Fibroblast of lung (primary cell): ENCODE measurements around the gene CCDC194. TPM values are rescaled to one million over a fixed set of nuclear protein-coding genes. Genes with fewer than 3 reads are reported as not detected.

ENCODE experiments used
- DNase-seq, 2 donors: peaks; one replicate each; pipeline versions ENCODE4 v3.0.0 to v3.0.0-alpha.2; 2010; ENCODE audit warnings: low read depth in 2 of 2
- H2AFZ ChIP-seq: 2 replicates; pipeline ENCODE4 v1.5.1; 2012; ENCODE audit warnings: low read length, control low read depth, inconsistent platforms
- H3K27ac ChIP-seq: 2 replicates; pipeline ENCODE4 v1.5.1; 2011; ENCODE audit warnings: low read length, control low read depth; ENCODE audit not compliant: insufficient read depth
- H3K27me3 ChIP-seq: 2 replicates; pipeline ENCODE4 v1.5.1; 2011; ENCODE audit warnings: mild to moderate bottlenecking, low read length; ENCODE audit not compliant: control insufficient read depth, insufficient read depth
- H3K36me3 ChIP-seq: 2 replicates; pipeline ENCODE4 v1.5.1; 2011; ENCODE audit warnings: low read length; ENCODE audit not compliant: control insufficient read depth, insufficient read depth
- H3K4me1 ChIP-seq: 2 replicates; pipeline ENCODE4 v1.5.1; 2011; ENCODE audit warnings: low read length; ENCODE audit not compliant: control insufficient read depth, insufficient read depth; ENCODE audit errors: extremely low read depth
- H3K4me2 ChIP-seq: 2 replicates; pipeline ENCODE4 v1.5.1; 2011; ENCODE audit warnings: low read length, control low read depth; ENCODE audit not compliant: insufficient read depth; ENCODE audit errors: extremely low read depth
- H3K4me3 ChIP-seq, 4 experiments: fragments of 200-600 bp in 1 of 4; sonication (generic) in 1 of 4; replicated peaks in 1 of 4; 2 replicates each; pipeline ENCODE4 v1.5.1; 2011 to 2016; ENCODE audit warnings: low read length in 4 of 4, low read depth in 3 of 4, mild to moderate bottlenecking in 3 of 4, control low read depth in 2 of 4, inconsistent platforms in 1 of 4, mixed read lengths in 1 of 4; ENCODE audit not compliant: insufficient read depth in 1 of 4; ENCODE audit errors: control extremely low read depth in 1 of 4
- H3K79me2 ChIP-seq: 2 replicates; pipeline ENCODE4 v1.5.1; 2012; ENCODE audit warnings: mild to moderate bottlenecking, low read length, inconsistent platforms; ENCODE audit not compliant: control insufficient read depth, insufficient read depth
- H3K9ac ChIP-seq: 2 replicates; pipeline ENCODE4 v1.5.1; 2011; ENCODE audit warnings: mild to moderate bottlenecking, low read length, control low read depth; ENCODE audit not compliant: insufficient read depth
- H3K9me3 ChIP-seq: 2 replicates; pipeline ENCODE4 v1.5.1; 2012; ENCODE audit warnings: low read depth, low read length; ENCODE audit not compliant: control insufficient read depth, insufficient read depth
- H4K20me1 ChIP-seq: 2 replicates; pipeline ENCODE4 v1.5.1; 2011; ENCODE audit warnings: low read length; ENCODE audit not compliant: control insufficient read depth, insufficient read depth; ENCODE audit errors: extremely low read depth
- CTCF ChIP-seq, 2 donors: IDR thresholded peaks in 1 of 2; conservative IDR thresholded peaks in 1 of 2; 1 replicate in 1 of 2; 2 replicates in 1 of 2; pipeline ENCODE4 v1.5.1; 2011 to 2012; ENCODE audit warnings: low read length in 2 of 2, control low read depth in 1 of 2, inconsistent platforms in 1 of 2, low read depth in 1 of 2, mild to moderate bottlenecking in 1 of 2
- EZH2 ChIP-seq: IDR thresholded peaks from 2 replicates; pipeline ENCODE4 v1.5.1; 2012; ENCODE audit warnings: low read length, control low read depth, mild to moderate bottlenecking; ENCODE audit errors: missing control alignments
- polyA plus RNA-seq, 2 donors: library from polyadenylated mRNA; depleted of rRNA in 1 of 2; stranded (reverse) in 1 of 2; unstranded in 1 of 2; fragments of >200 nt; gene quantifications; 2 replicates each; pipeline ENCODE4 v1.2.1, GENCODE V29; 2011 to 2012; ENCODE audit warnings: missing spikeins in 1 of 2
- total RNA-seq: library from RNA; depleted of rRNA; stranded (reverse); fragments of >200 nt; gene quantifications from 2 replicates; pipeline ENCODE4 v1.2.1, GENCODE V29; 2014

CCDC194 gene
- total and polyA plus RNA-seq, 2 donors (not counting 1 experiment from before 2014, with no cell fraction given): not detected

- Histone ChIP-seq H3K4me2 (peak overlapping the region; percentile 92), H3K36me3 (peaks cover 1% of the 10 kb centered on the region), H3K4me3 (peak overlapping the region; percentile 53 to 86 (median 59)), H3K27me3 (peaks cover 2% of the 10 kb centered on the region), H4K20me1 (no peaks in the 10 kb centered on the region), H3K27ac (peak overlapping the region; percentile 56), H3K9me3 (no peaks in the 10 kb centered on the region), H3K4me1 (no peaks in the 10 kb centered on the region), H3K9ac (peak overlapping the region; percentile 27), H2AFZ (peak overlapping the region; percentile 86), H3K79me2 (no peaks in the 10 kb centered on the region)
- DNase-seq: no peak
- TF ChIP-seq EZH2: no peak
- TF ChIP-seq CTCF (conservative IDR thresholded peaks at IDR 0.05 in 1 of 2, IDR thresholded peaks at IDR 0.05 in 1 of 2; ENCODE audit: low read depth in 1 of 2, low read length in 2 of 2): no peak
Measured at GRCh38 chr19:17419154-17419620, 25.2 kb upstream of the CCDC194 start.

GRCh38 chr19:17418710-17419109, 24.7 kb upstream of the CCDC194 start:
- no peaks in the 10 kb centered on the region for H3K9me3 ChIP-seq
- no peaks in the 10 kb centered on the region for H4K20me1 ChIP-seq
- H3K9ac ChIP-seq: no peak overlapping the region
- peaks cover 1% of the 10 kb centered on the region for H3K36me3 ChIP-seq
- no peaks in the 10 kb centered on the region for H3K4me1 ChIP-seq
- peak overlapping the region; percentile 92 for H3K4me2 ChIP-seq
- no peak overlapping the region for H3K27ac ChIP-seq
- no peak overlapping the region for H2AFZ ChIP-seq
- no peak for DNase-seq
- no peak overlapping the region for H3K4me3 ChIP-seq
- no peak for TF ChIP-seq EZH2
- TF ChIP-seq CTCF (conservative IDR thresholded peaks at IDR 0.05 in 1 of 2, IDR thresholded peaks at IDR 0.05 in 1 of 2; ENCODE audit: low read depth in 1 of 2, low read length in 2 of 2): no peak
- H3K27me3 ChIP-seq: peaks cover 2% of the 10 kb centered on the region
- H3K79me2 ChIP-seq: no peaks in the 10 kb centered on the region

- Histone ChIP-seq H3K4me2 (no peak overlapping the region), H3K9ac (no peak overlapping the region), H3K79me2 (no peaks in the 10 kb centered on the region), H3K4me1 (no peaks in the 10 kb centered on the region), H3K27me3 (peaks cover 2% of the 10 kb centered on the region), H3K9me3 (no peaks in the 10 kb centered on the region), H4K20me1 (no peaks in the 10 kb centered on the region), H3K4me3 (no peak overlapping the region), H2AFZ (no peak overlapping the region), H3K27ac (no peak overlapping the region), H3K36me3 (no peaks in the 10 kb centered on the region)
- TF ChIP-seq CTCF (conservative IDR thresholded peaks at IDR 0.05 in 1 of 2, IDR thresholded peaks at IDR 0.05 in 1 of 2; ENCODE audit: low read depth in 1 of 2, low read length in 2 of 2): no peak
- DNase-seq: no peak
Measured at GRCh38 chr19:17415121-17415520, 21.1 kb upstream of the CCDC194 start.
